Measurements from ENCODE around the gene KLK15. TPM values are rescaled to one million over a fixed set of nuclear protein-coding genes. Genes with fewer than 3 reads are reported as not detected.

KLK15 gene
- total RNA-seq, 1 donor from 2014 or later = not detected

DNA sequence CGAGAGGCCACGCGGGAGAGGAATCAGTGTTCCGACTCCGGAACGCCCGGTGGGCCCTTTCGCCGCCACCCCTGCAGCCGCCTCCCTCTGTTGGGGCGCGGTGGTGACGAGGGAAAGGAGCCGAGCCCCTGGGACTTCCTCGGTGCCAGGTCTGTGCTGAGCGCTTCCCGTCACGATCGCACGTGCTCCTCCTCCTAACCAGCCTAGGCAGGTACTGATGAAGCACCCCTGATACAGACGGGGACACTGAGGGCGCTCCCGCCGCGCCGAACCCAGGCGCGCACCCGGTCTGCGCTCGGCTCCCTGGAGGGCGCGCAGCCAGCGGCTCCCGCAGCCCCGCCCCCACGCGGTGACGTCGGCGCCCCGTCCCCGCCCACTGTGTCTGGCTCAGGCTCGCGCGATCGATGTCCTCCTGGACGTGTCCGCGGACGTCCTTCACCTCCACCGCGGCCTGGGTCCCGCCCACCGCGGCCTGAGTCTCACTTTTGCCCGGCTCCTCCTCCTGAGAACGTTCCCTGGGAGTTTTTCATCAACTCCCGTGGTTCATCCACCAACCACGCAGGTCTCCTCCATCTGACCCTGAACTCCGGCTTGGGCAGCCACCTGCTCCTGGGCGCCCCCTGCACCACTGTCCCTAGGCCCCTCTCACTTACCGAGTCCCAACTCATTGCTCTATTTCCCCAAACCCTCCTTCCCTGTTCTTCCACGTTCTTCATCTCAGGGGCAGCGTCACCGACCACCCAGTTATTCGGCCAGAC, 2.6 kb upstream of the KLK15 start:
- Histone ChIP-seq H3K9ac (ENCODE audit: low read depth in 1 of 3, low read length in 3 of 3) (peak overlapping the region in 1 of 3 donors; percentile 25), H3K27ac (ENCODE audit: low read depth, low read length) (no peak overlapping the region), H3K4me3 (ENCODE audit: low read length in 3 of 3) (peak overlapping the region; percentile 50 to 71 (median 56)), H3K9me3 (ENCODE audit: control insufficient read depth in 3 of 3, low read length in 3 of 3) (no peaks in the 10 kb centered on the region), H3K27me3 (ENCODE audit: control insufficient read depth in 3 of 3, insufficient read depth in 3 of 3, low read length in 3 of 3) (peaks cover 33 to 48% (median 36%) of the 10 kb centered on the region in 3 donors), H3K36me3 (ENCODE audit: control insufficient read depth in 3 of 3, insufficient read depth in 3 of 3, low read length in 3 of 3) (no peaks in the 10 kb centered on the region), H3K4me1 (ENCODE audit: control insufficient read depth in 3 of 3, insufficient read depth in 3 of 3, low read length in 3 of 3) (peaks cover 6 to 9% (median 8%) of the 10 kb centered on the region in 3 donors)

DNA sequence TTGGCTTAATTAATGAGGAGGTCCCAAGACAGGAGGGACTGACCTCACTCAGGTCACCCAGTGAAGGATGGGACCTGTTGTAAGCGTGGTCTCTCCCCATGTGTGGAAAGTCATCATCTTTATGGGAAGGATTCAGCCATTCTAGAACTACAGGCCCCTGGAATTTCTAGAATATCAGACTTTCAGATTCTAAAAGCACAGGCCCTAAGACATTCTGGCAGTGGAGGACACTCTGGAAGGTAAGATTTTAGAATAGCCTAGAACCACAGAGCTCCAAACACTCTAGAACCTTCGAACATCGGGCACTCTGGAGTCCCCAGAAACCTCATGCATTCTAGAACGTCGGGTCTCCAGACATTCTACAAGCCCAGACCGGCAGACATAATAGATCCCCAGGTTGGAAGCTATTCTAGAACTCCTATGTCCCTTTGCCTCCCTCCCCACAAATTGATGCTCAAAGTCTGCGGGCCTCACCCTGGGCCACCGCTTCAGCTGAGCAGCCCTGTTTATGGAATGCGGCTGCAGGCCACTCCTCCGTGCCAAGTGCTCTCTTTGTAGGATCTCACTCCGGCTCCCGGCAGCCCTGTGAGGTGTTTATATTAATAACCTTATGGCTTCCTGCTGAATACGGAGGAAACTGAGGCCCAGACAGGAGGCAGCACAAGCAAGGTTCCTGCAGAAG, 1.9 kb upstream of the KLK15 start:
- Histone ChIP-seq H3K9me3 (ENCODE audit: control insufficient read depth in 3 of 3, low read length in 3 of 3) (no peaks in the 10 kb centered on the region), H3K4me3 (ENCODE audit: low read length in 3 of 3) (peak overlapping the region; percentile 50 to 71 (median 56)), H3K27ac (ENCODE audit: low read depth, low read length) (no peak overlapping the region), H3K4me1 (ENCODE audit: control insufficient read depth in 3 of 3, insufficient read depth in 3 of 3, low read length in 3 of 3) (peaks cover 6 to 9% (median 8%) of the 10 kb centered on the region in 3 donors), H3K27me3 (ENCODE audit: control insufficient read depth in 3 of 3, insufficient read depth in 3 of 3, low read length in 3 of 3) (peaks cover 33 to 53% (median 36%) of the 10 kb centered on the region in 3 donors), H3K36me3 (ENCODE audit: control insufficient read depth in 3 of 3, insufficient read depth in 3 of 3, low read length in 3 of 3) (no peaks in the 10 kb centered on the region), H3K9ac (ENCODE audit: low read depth in 1 of 3, low read length in 3 of 3) (no peak overlapping the region)

DNA sequence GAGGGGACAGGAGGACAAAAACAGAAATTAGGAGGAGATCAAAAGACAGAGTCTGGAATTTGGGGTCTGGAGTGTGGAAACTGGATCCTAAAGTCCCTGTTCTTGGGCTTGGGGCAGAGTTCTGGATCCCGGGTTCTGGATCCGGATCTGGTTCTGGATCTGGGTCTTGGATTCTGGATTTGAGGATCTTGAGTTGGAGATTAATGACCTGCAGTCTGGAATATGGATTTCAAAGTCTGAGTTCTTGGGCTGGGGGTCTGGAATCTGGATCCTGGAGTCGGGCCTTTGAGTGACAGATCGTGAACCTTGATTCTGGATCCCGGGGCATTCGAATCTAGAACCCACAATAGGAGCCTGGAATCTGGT, 411 bp upstream of the KLK15 start:
- H3K9me3 ChIP-seq (ENCODE audit: control insufficient read depth in 3 of 3, low read length in 3 of 3) = no peaks in the 10 kb centered on the region
- no peak overlapping the region for H3K9ac ChIP-seq (ENCODE audit: low read depth in 1 of 3, low read length in 3 of 3)
- peaks cover 6 to 9% (median 8%) of the 10 kb centered on the region in 3 donors for H3K4me1 ChIP-seq (ENCODE audit: control insufficient read depth in 3 of 3, insufficient read depth in 3 of 3, low read length in 3 of 3)
- H3K36me3 ChIP-seq (ENCODE audit: control insufficient read depth in 3 of 3, insufficient read depth in 3 of 3, low read length in 3 of 3) = no peaks in the 10 kb centered on the region
- H3K4me3 ChIP-seq (ENCODE audit: low read length in 3 of 3) = no peak overlapping the region
- no peak overlapping the region for H3K27ac ChIP-seq (ENCODE audit: low read depth, low read length)
- peaks cover 33 to 60% (median 34%) of the 10 kb centered on the region in 3 donors for H3K27me3 ChIP-seq (ENCODE audit: control insufficient read depth in 3 of 3, insufficient read depth in 3 of 3, low read length in 3 of 3)

DNA sequence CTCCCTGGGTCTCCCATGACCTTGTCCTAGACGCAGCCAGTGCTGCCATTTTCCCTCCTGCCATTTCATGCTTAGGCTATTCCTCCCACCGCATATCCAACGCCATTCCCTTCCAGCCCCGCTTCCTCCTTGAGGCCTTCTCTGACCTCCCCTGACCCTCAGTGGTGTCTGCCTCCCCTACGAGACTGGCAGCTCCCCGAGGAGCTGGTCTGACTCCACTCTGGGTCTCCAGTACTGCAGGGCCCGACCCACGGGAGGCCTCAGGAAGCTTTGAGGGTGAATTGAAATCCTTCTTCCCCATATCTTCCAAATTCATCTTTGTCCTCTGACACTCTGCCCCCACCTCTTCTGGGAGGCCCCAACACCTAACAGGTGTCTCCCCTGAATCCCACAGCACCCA, 708 bp downstream of the KLK15 start:
- Histone ChIP-seq H3K4me3 (ENCODE audit: low read length in 3 of 3) (no peak overlapping the region), H3K9ac (ENCODE audit: low read depth in 1 of 3, low read length in 3 of 3) (no peak overlapping the region), H3K9me3 (ENCODE audit: control insufficient read depth in 3 of 3, low read length in 3 of 3) (no peaks in the 10 kb centered on the region), H3K36me3 (ENCODE audit: control insufficient read depth in 3 of 3, insufficient read depth in 3 of 3, low read length in 3 of 3) (no peaks in the 10 kb centered on the region), H3K4me1 (ENCODE audit: control insufficient read depth in 3 of 3, insufficient read depth in 3 of 3, low read length in 3 of 3) (peaks cover 6 to 9% (median 8%) of the 10 kb centered on the region in 3 donors), H3K27me3 (ENCODE audit: control insufficient read depth in 3 of 3, insufficient read depth in 3 of 3, low read length in 3 of 3) (peaks cover 31 to 58% (median 33%) of the 10 kb centered on the region in 3 donors), H3K27ac (ENCODE audit: low read depth, low read length) (no peak overlapping the region)

DNA sequence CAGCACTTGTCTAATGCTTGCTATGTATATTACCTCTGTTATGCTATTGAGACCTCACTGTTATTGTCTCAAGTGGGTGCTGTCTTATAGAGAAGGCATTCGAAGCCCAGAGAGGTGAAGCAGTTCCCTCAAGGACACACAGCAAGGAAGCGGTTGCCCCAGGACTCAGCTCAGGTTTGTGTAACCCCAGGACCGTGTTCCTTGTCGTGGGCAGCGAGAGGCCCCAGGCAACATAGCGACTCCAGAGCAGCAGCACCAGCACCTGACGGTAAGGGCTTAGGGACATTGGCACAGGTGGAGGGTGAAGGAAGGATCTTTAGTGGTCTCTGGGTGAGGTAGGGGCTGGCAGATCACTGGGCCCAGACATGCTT, 2.4 kb downstream of the KLK15 start:
- Histone ChIP-seq H3K9me3 (ENCODE audit: control insufficient read depth in 3 of 3, low read length in 3 of 3) (no peaks in the 10 kb centered on the region), H3K27ac (ENCODE audit: low read depth, low read length) (no peak overlapping the region), H3K36me3 (ENCODE audit: control insufficient read depth in 3 of 3, insufficient read depth in 3 of 3, low read length in 3 of 3) (no peaks in the 10 kb centered on the region), H3K27me3 (ENCODE audit: control insufficient read depth in 3 of 3, insufficient read depth in 3 of 3, low read length in 3 of 3) (peaks cover 18 to 46% (median 30%) of the 10 kb centered on the region in 3 donors), H3K4me3 (ENCODE audit: low read length in 3 of 3) (no peak overlapping the region), H3K4me1 (ENCODE audit: control insufficient read depth in 3 of 3, insufficient read depth in 3 of 3, low read length in 3 of 3) (peaks cover 6 to 7% (median 6%) of the 10 kb centered on the region in 3 donors), H3K9ac (ENCODE audit: low read depth in 1 of 3, low read length in 3 of 3) (no peak overlapping the region)

DNA sequence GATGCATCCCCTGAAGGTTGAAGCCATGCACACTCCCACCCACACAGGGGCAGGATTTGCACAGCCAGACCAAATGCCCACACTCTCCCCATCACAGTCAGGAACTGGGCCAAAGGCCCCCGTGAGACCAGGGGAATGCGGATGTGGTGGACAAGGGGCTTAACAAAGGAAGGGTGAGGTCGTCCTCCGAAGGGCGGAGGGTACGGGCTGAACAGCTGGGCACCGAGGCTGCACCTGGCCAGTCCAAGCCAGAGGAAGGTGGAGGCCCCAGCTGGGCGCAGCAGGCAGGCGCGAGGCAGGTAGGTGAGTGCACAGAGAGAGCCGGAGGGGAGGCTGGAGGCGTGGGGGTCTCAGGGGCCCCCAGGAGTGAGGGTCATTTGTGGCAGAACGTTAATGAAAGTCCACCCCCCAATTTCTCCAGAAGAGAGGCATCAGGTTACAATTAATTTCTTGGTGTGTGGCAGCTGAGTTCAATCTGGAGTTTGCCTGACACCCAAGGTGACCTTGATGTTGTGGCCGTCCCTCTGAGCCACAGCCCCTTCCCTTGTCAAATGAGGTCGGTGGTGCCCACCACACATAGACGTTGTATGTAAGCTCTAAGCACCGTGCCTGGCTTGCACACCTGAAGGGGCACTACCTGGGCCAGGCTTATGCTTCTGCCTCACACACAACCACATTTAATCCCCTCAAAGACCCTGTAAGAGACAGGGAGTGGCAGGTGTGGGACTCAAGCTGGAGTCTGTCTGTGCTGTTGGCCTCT, 2.9 kb downstream of the KLK15 start:
- H3K27me3 ChIP-seq (ENCODE audit: control insufficient read depth in 3 of 3, insufficient read depth in 3 of 3, low read length in 3 of 3) = peaks cover 12 to 45% (median 28%) of the 10 kb centered on the region in 3 donors
- no peak overlapping the region for H3K4me3 ChIP-seq (ENCODE audit: low read length in 3 of 3)
- no peaks in the 10 kb centered on the region for H3K36me3 ChIP-seq (ENCODE audit: control insufficient read depth in 3 of 3, insufficient read depth in 3 of 3, low read length in 3 of 3)
- peaks cover 2% of the 10 kb centered on the region in 3 donors for H3K4me1 ChIP-seq (ENCODE audit: control insufficient read depth in 3 of 3, insufficient read depth in 3 of 3, low read length in 3 of 3)
- no peak overlapping the region for H3K9ac ChIP-seq (ENCODE audit: low read depth in 1 of 3, low read length in 3 of 3)
- H3K9me3 ChIP-seq (ENCODE audit: control insufficient read depth in 3 of 3, low read length in 3 of 3) = no peaks in the 10 kb centered on the region
- no peak overlapping the region for H3K27ac ChIP-seq (ENCODE audit: low read depth, low read length)

DNA sequence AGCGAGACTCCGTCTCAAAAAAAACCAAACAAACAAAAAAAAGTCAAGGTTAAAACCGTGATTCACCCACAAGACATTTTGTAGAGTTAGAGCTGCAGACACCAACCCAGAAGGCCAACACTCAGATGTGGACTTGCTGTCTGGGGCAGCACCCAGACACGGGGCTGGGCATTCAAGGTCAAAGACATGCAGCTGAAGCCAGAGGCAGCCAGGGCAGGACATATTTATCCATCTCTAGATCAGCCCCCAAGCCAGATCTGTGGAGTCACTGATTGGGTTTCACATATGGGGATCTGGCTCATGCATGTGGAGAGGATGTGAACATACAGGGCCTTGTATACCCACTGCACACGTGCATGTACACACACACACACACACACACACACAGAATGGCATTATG, 3.6 kb downstream of the KLK15 start:
- no peaks in the 10 kb centered on the region for H3K4me1 ChIP-seq (ENCODE audit: control insufficient read depth in 3 of 3, insufficient read depth in 3 of 3, low read length in 3 of 3)
- no peak overlapping the region for H3K4me3 ChIP-seq (ENCODE audit: low read length in 3 of 3)
- H3K9me3 ChIP-seq (ENCODE audit: control insufficient read depth in 3 of 3, low read length in 3 of 3) = no peaks in the 10 kb centered on the region
- H3K27me3 ChIP-seq (ENCODE audit: control insufficient read depth in 3 of 3, insufficient read depth in 3 of 3, low read length in 3 of 3) = peaks cover 8 to 41% (median 21%) of the 10 kb centered on the region in 3 donors
- no peak overlapping the region for H3K9ac ChIP-seq (ENCODE audit: low read depth in 1 of 3, low read length in 3 of 3)
- H3K27ac ChIP-seq (ENCODE audit: low read depth, low read length) = no peak overlapping the region
- H3K36me3 ChIP-seq (ENCODE audit: control insufficient read depth in 3 of 3, insufficient read depth in 3 of 3, low read length in 3 of 3) = no peaks in the 10 kb centered on the region

DNA sequence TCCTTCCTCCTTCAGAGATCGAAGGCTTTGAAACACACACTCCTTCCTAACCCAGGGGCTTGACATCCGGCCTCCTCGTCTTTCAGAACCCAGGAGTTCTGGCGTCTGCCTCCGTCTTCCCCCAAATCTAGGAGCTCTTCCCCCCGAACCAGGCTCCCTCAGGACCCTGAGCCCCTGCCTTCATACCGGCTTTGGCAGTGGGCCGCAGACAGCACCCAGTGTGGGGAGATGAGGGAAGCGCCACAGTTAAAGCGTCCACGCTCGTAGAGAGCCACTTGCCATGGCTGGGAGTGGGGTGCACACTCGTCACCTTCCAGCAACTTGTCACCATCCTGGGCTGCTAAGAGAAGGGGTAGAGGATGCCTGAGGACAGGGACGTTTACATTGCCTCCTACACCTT, 5.9 kb downstream of the KLK15 start:
- H3K9ac ChIP-seq (ENCODE audit: low read depth in 1 of 3, low read length in 3 of 3) = no peak overlapping the region
- peaks cover 11 to 46% (median 23%) of the 10 kb centered on the region in 3 donors for H3K27me3 ChIP-seq (ENCODE audit: control insufficient read depth in 3 of 3, insufficient read depth in 3 of 3, low read length in 3 of 3)
- H3K9me3 ChIP-seq (ENCODE audit: control insufficient read depth in 3 of 3, low read length in 3 of 3) = no peaks in the 10 kb centered on the region
- no peaks in the 10 kb centered on the region for H3K4me1 ChIP-seq (ENCODE audit: control insufficient read depth in 3 of 3, insufficient read depth in 3 of 3, low read length in 3 of 3)
- H3K36me3 ChIP-seq (ENCODE audit: control insufficient read depth in 3 of 3, insufficient read depth in 3 of 3, low read length in 3 of 3) = no peaks in the 10 kb centered on the region
- no peak overlapping the region for H3K4me3 ChIP-seq (ENCODE audit: low read length in 3 of 3)
- no peak overlapping the region for H3K27ac ChIP-seq (ENCODE audit: low read depth, low read length)

DNA sequence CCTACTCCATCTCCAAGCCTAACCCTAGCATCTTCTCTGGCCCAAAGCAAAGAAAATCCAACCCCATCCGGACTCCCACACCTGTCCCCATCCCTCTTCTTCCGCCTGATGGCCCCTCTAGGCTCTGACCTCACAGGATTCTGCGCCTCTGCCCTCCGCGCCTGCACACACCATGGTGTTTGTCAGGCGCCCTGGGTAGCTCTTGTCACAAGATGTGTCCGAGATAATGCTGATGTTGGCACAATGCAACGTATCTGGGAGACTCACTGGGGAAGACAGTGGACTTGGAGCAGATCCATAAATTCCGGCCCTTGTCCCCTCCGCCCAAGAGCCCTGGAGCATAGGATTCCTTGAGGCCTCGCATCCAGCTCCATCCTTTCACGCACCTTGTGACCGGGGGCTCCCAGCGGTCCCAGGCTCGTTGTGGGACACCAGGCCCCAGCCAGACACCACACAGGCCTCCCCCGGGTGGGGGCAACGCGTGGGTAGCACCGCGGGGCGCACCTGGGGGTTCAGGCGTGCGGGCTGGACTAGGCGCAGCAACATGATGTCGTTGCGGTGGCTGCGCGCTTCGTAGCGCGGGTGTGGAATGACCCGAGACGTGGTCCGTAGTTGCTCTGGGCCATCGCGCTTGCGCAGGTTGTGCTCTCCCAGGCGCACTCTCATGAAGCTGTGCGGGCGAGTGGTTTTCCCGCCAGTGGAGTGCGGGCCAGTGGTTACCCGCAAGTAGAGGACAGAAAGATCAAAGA, 6.7 kb downstream of the KLK15 start:
- Histone ChIP-seq H3K4me3 (ENCODE audit: low read length in 3 of 3) (no peak overlapping the region), H3K9me3 (ENCODE audit: control insufficient read depth in 3 of 3, low read length in 3 of 3) (no peaks in the 10 kb centered on the region), H3K36me3 (ENCODE audit: control insufficient read depth in 3 of 3, insufficient read depth in 3 of 3, low read length in 3 of 3) (no peaks in the 10 kb centered on the region), H3K4me1 (ENCODE audit: control insufficient read depth in 3 of 3, insufficient read depth in 3 of 3, low read length in 3 of 3) (no peaks in the 10 kb centered on the region), H3K27me3 (ENCODE audit: control insufficient read depth in 3 of 3, insufficient read depth in 3 of 3, low read length in 3 of 3) (peaks cover 19 to 54% (median 28%) of the 10 kb centered on the region in 3 donors), H3K9ac (ENCODE audit: low read depth in 1 of 3, low read length in 3 of 3) (no peak overlapping the region), H3K27ac (ENCODE audit: low read depth, low read length) (no peak overlapping the region)
